Measurements from ENCODE around the gene SPP2.

Gene SPP2

DNA sequence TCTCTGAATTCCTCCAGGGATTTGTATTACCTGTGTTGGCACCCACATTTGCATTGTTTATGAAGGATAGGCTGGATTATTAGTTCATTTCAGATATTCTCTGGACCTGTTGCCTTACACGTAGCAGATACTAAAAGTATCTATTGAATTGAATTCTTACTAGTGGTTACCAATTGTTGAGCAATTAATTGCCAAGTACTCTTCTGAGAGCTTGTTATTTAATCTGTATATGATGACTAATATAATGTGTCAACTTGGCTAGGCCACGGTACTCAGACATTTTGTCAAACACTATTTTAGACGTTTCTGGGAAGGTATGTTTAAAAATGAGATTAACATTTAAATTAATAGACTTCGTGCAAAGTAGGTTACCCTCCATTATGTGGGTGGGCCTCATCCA, 2.5 kb upstream of the SPP2 start:
- Histone ChIP-seq H4K20me1 (ENCODE audit: insufficient read depth, low read length) (no peaks in the 10 kb centered on the region), H3F3A (ENCODE audit: insufficient read depth, low read length) (no peaks in the 10 kb centered on the region), H3K9me3 (replicated peaks; ENCODE audit: insufficient read depth, low read length) (no peaks in the 10 kb centered on the region), H2AFZ (ENCODE audit: low read length) (no peak overlapping the region), H3K27me3 (replicated peaks; ENCODE audit: insufficient read depth, low read length) (no peaks in the 10 kb centered on the region), H3K36me3 (replicated peaks; ENCODE audit: insufficient read depth, low read length) (no peaks in the 10 kb centered on the region), H3K27ac (ENCODE audit: low read length) (no peak overlapping the region), H3K9me2 (replicated peaks; ENCODE audit: insufficient read depth, low read length) (no peaks in the 10 kb centered on the region), H3K4me2 (ENCODE audit: low read depth, low read length) (no peak overlapping the region), H3K9ac (ENCODE audit: low read length) (no peak overlapping the region), H3K4me1 (ENCODE audit: low read length) (no peaks in the 10 kb centered on the region), H3K79me2 (ENCODE audit: low read length) (no peaks in the 10 kb centered on the region), H3K4me3 (ENCODE audit: low read length) (no peak overlapping the region)
- no peak for DNase-seq
- TF ChIP-seq EZH2phosphoT487 (IDR thresholded peaks at IDR 0.05; ENCODE audit: low read length), result no peak
- TF ChIP-seq, protein P1, sequence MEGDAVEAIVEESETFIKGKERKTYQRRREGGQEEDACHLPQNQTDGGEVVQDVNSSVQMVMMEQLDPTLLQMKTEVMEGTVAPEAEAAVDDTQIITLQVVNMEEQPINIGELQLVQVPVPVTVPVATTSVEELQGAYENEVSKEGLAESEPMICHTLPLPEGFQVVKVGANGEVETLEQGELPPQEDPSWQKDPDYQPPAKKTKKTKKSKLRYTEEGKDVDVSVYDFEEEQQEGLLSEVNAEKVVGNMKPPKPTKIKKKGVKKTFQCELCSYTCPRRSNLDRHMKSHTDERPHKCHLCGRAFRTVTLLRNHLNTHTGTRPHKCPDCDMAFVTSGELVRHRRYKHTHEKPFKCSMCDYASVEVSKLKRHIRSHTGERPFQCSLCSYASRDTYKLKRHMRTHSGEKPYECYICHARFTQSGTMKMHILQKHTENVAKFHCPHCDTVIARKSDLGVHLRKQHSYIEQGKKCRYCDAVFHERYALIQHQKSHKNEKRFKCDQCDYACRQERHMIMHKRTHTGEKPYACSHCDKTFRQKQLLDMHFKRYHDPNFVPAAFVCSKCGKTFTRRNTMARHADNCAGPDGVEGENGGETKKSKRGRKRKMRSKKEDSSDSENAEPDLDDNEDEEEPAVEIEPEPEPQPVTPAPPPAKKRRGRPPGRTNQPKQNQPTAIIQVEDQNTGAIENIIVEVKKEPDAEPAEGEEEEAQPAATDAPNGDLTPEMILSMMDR (IDR thresholded peaks at IDR 0.05; ENCODE audit: low read length), result no peak
- TF ChIP-seq EZH2 (optimal IDR thresholded peaks at IDR 0.05; ENCODE audit: low read depth, low read length), result no peak

DNA sequence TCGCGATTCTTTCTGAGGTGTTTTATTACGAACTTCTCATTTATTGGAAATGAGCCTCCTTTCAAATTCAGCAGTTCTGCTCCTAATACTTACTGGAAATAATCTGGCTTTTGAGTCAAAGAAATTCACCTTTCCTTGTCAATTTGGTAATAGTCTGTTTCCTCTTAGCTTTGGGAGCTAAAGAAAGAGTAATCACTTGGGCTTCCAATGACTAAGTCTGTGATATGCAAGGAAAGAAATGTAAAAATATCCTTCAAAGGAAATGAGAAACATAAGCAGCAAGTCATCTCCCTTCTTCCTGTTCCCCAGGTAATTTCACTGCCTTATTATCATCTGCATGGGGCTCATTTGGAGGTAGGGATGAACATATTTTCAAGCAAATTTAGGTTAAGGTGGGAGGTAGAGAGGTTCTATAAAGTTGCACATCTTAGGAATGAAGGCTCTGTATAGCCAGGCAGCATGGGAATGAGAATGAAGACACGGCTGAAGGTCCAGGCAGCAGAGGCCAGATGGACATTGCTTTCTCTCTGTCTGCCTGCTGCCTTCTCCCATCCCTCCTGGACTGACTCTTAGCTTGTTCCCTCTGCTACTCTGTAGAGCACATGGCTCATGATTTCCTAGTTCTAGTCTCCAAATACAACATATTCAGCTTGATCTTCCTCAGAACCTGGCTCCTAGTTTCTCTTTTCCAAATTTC, 1.0 kb downstream of the SPP2 start:
- H4K20me1 ChIP-seq (ENCODE audit: insufficient read depth, low read length), result no peaks in the 10 kb centered on the region
- no peaks in the 10 kb centered on the region for H3K36me3 ChIP-seq (replicated peaks; ENCODE audit: insufficient read depth, low read length)
- no peak overlapping the region for H3K27ac ChIP-seq (ENCODE audit: low read length)
- H3K9me3 ChIP-seq (replicated peaks; ENCODE audit: insufficient read depth, low read length), result no peaks in the 10 kb centered on the region
- no peak overlapping the region for H3K4me3 ChIP-seq (ENCODE audit: low read length)
- no peaks in the 10 kb centered on the region for H3K79me2 ChIP-seq (ENCODE audit: low read length)
- no peaks in the 10 kb centered on the region for H3F3A ChIP-seq (ENCODE audit: insufficient read depth, low read length)
- H2AFZ ChIP-seq (ENCODE audit: low read length), result no peak overlapping the region
- H3K4me1 ChIP-seq (ENCODE audit: low read length), result peaks cover 3% of the 10 kb centered on the region; the same call in 1 of the 2 replicates
- no peak overlapping the region for H3K9ac ChIP-seq (ENCODE audit: low read length)
- no peaks in the 10 kb centered on the region for H3K9me2 ChIP-seq (replicated peaks; ENCODE audit: insufficient read depth, low read length)
- TF ChIP-seq EZH2phosphoT487 (IDR thresholded peaks at IDR 0.05; ENCODE audit: low read length) (no peak), EZH2 (optimal IDR thresholded peaks at IDR 0.05; ENCODE audit: low read depth, low read length) (no peak)
- TF ChIP-seq, protein P1 (IDR thresholded peaks at IDR 0.05; ENCODE audit: low read length), result no peak
- DNase-seq, result no peak
- H3K27me3 ChIP-seq (replicated peaks; ENCODE audit: insufficient read depth, low read length), result no peaks in the 10 kb centered on the region
- H3K4me2 ChIP-seq (ENCODE audit: low read depth, low read length), result no peak overlapping the region

DNA sequence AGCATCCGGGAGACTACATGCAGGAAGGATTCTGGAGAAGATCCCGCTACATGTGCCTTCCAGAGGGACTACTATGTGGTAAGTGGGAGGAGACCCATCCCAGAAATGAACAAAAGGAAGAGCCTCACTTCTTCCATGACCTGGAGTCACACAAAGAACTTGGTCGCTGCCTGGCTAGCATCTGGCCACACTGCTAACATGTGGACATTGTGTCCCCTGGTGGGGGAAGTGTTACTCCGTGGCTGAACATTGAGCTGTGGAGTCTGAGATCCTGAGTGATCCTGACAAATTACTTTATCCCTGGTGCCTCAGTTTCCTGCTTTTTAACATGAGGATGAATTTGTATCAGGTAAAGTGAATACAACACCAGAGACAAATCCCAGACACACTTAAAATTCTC, 8.4 kb downstream of the SPP2 start:
- H3K9me2 ChIP-seq (replicated peaks; ENCODE audit: insufficient read depth, low read length), result no peaks in the 10 kb centered on the region
- H3K4me3 ChIP-seq (ENCODE audit: low read length), result no peak overlapping the region
- no peaks in the 10 kb centered on the region for H3K27me3 ChIP-seq (replicated peaks; ENCODE audit: insufficient read depth, low read length)
- peaks cover 3% of the 10 kb centered on the region; the same call in 1 of the 2 replicates for H3K4me1 ChIP-seq (ENCODE audit: low read length)
- no peak overlapping the region for H3K9ac ChIP-seq (ENCODE audit: low read length)
- no peak overlapping the region for H3K4me2 ChIP-seq (ENCODE audit: low read depth, low read length)
- no peaks in the 10 kb centered on the region for H3F3A ChIP-seq (ENCODE audit: insufficient read depth, low read length)
- H3K27ac ChIP-seq (ENCODE audit: low read length), result no peak overlapping the region
- TF ChIP-seq, protein P1 (IDR thresholded peaks at IDR 0.05; ENCODE audit: low read length), result no peak
- TF ChIP-seq EZH2phosphoT487 (IDR thresholded peaks at IDR 0.05; ENCODE audit: low read length) (no peak), EZH2 (optimal IDR thresholded peaks at IDR 0.05; ENCODE audit: low read depth, low read length) (no peak)
- DNase-seq, result no peak
- H3K79me2 ChIP-seq (ENCODE audit: low read length), result no peaks in the 10 kb centered on the region
- H3K9me3 ChIP-seq (replicated peaks; ENCODE audit: insufficient read depth, low read length), result no peaks in the 10 kb centered on the region
- H4K20me1 ChIP-seq (ENCODE audit: insufficient read depth, low read length), result no peaks in the 10 kb centered on the region
- H3K36me3 ChIP-seq (replicated peaks; ENCODE audit: insufficient read depth, low read length), result no peaks in the 10 kb centered on the region
- H2AFZ ChIP-seq (ENCODE audit: low read length), result no peak overlapping the region

Measured in MM.1S (cell line).